ENCODE measurements around the gene NOS1AP. TPM values are rescaled to one million over a fixed set of nuclear protein-coding genes. Genes with fewer than 3 reads are reported as not detected.

The NOS1AP gene
- total and polyA plus RNA-seq, 9 donors: 0.50 to 4.4 (median 1.5) TPM

DNA sequence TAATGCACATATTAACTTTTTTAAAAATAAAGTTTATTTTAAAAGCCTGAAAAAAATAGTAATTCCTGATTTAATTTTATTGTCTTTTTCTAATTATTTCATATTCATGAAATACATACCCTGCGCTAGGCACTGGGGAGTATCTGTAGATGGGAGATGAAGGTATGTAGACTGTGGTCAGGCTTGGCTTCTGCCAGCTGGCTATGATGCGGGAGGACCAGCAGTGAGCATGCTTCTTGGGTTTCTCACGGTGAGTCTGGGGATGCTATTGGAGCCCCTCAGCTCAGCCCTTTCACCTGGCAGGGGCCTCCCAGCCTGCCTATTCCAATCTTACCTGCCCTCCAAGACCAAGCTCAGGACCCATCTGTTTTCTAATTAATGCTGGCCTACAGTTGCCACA lies 138.4 kb downstream of the NOS1AP start:
- peaks cover 3% of the 10 kb centered on the region for H3K4me1 ChIP-seq (ENCODE audit: insufficient read depth)
- H3K4me3 ChIP-seq: no peak overlapping the region
- TF ChIP-seq, protein P1, sequence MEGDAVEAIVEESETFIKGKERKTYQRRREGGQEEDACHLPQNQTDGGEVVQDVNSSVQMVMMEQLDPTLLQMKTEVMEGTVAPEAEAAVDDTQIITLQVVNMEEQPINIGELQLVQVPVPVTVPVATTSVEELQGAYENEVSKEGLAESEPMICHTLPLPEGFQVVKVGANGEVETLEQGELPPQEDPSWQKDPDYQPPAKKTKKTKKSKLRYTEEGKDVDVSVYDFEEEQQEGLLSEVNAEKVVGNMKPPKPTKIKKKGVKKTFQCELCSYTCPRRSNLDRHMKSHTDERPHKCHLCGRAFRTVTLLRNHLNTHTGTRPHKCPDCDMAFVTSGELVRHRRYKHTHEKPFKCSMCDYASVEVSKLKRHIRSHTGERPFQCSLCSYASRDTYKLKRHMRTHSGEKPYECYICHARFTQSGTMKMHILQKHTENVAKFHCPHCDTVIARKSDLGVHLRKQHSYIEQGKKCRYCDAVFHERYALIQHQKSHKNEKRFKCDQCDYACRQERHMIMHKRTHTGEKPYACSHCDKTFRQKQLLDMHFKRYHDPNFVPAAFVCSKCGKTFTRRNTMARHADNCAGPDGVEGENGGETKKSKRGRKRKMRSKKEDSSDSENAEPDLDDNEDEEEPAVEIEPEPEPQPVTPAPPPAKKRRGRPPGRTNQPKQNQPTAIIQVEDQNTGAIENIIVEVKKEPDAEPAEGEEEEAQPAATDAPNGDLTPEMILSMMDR (IDR thresholded peaks at IDR 0.05): no peak
- TF ChIP-seq EP300 (IDR thresholded peaks at IDR 0.05): no peak
- TF ChIP-seq POLR2A (IDR thresholded peaks at IDR 0.05): no peak
- intact Hi-C loops (cut with DNase I): no loop called here
- WGBS, 3 donors: 91 to 95% (median 92%) methylated on average over 3 of the region's 3 CpGs
- H3K27ac ChIP-seq: no peak overlapping the region
- no peaks in the 10 kb centered on the region for H3K9me3 ChIP-seq
- no peaks in the 10 kb centered on the region for H3K27me3 ChIP-seq
- no peak for DNase-seq
- H3K36me3 ChIP-seq: no peaks in the 10 kb centered on the region

DNA sequence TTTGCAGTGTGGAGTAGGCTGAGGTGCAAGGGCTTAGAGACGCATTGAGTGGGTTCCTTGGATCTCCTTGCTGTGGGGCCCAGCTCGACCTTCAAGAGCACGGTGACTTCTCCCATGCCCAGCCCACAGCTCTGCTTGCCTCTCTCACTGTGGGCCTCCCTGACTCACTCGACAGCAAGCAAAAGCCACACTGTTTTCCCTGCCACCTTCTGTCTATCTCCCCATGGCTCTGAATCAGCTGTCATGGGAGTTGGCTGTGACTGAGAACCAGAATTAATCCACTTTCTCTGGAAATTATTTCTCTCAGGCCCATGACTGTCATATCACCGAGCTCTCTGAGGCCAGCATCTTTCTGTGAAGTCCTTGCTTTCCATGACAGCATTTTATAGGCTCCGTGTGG lies 140.7 kb downstream of the NOS1AP start:
- Histone ChIP-seq H3K27ac (no peak overlapping the region), H3K27me3 (no peaks in the 10 kb centered on the region), H3K4me3 (no peak overlapping the region), H3K4me1 (ENCODE audit: insufficient read depth) (peaks cover 4% of the 10 kb centered on the region), H3K36me3 (no peaks in the 10 kb centered on the region), H3K9me3 (no peaks in the 10 kb centered on the region)
- 79 to 81% (median 80%) methylated on average over 6 of the region's 6 CpGs for WGBS, 3 donors
- intact Hi-C loops (cut with DNase I): no loop called here
- TF ChIP-seq, protein P1 (IDR thresholded peaks at IDR 0.05): no peak
- no peak for DNase-seq

DNA sequence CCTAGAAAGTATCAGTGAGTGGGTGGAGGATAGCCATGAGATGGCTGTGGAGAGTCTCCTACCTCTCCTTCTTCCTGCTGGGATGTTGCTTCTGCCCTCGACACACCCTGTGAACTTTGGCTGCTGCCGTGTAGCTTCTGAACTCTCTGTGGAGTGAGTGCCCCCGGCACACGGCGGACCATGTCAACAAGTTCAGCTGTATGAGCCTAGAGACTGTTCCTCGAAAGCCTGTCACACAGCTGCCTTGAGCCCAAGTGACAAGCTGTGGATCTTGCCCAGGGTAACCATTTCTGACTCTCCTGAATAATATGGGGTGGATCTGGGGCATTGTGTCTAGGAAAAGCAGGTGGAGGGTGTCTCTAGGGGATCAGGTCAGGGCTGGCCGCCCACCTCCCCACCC lies 143.2 kb downstream of the NOS1AP start:
- 76 to 87% (median 80%) methylated on average over 7 of the region's 7 CpGs for WGBS, 3 donors
- intact Hi-C loops (cut with DNase I): no loop called here
- Histone ChIP-seq H3K36me3 (no peaks in the 10 kb centered on the region), H3K27ac (no peak overlapping the region), H3K9me3 (no peaks in the 10 kb centered on the region), H3K4me3 (no peak overlapping the region), H3K27me3 (no peaks in the 10 kb centered on the region), H3K4me1 (ENCODE audit: insufficient read depth) (peaks cover 4% of the 10 kb centered on the region)
- no peak for DNase-seq
- TF ChIP-seq EP300 (IDR thresholded peaks at IDR 0.05) (no peak), POLR2A (IDR thresholded peaks at IDR 0.05) (no peak)
- TF ChIP-seq, protein P1 (IDR thresholded peaks at IDR 0.05): no peak

DNA sequence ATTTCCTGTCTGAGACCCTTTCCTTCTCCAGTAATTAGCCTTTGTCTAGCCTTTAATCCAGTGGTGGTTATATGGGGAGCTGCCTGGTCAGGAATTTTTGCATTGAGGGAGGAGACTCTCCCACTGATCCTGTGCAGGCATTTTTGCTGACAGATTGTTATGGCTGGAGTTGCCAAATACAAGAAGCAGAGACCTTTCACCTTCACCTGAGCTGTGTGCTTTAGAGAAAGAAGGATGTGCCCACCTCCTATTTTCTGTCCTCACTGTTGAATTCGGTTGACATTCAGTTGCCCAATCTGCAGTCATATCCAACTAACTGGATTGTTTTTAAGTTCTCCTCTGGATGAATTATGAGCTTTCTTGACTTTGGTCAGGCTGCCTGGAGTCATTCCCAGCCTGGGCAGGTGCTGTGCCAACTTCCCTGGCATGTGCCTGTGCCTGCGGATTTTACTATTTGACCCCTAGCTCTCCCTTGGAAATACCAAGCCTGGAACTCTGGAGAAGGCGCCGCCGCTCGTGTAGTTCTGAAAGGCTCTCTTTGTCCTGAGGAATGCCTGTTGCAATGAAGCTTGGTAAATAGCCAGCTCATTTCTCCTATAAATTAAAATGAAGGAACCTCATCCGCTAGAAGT lies 143.9 kb downstream of the NOS1AP start:
- Histone ChIP-seq H3K4me1 (ENCODE audit: insufficient read depth) (peaks cover 4% of the 10 kb centered on the region), H3K9me3 (no peaks in the 10 kb centered on the region), H3K4me3 (no peak overlapping the region), H3K36me3 (no peaks in the 10 kb centered on the region), H3K27ac (no peak overlapping the region), H3K27me3 (no peaks in the 10 kb centered on the region)
- DNase-seq: peak in 4 of 5 donors; percentile 19 to 52 (median 37)
- intact Hi-C loops (cut with DNase I): no loop called here
- TF ChIP-seq, protein P1 (IDR thresholded peaks at IDR 0.05): no peak
- no peak for TF ChIP-seq POLR2A (IDR thresholded peaks at IDR 0.05)
- no peak for TF ChIP-seq EP300 (IDR thresholded peaks at IDR 0.05)
- 7 to 21% (median 13%) methylated on average over 7 of the region's 7 CpGs for WGBS, 3 donors

Data from ovary (tissue), 9 donors.